GM15510 (cell line): ENCODE measurements around the gene FRMD6.

Experiments used
- POLR2A ChIP-seq: IDR thresholded peaks from 3 replicates; pipeline ENCODE4 v1.6.1; 2011; ENCODE audit warnings: borderline replicate concordance; ENCODE audit not compliant: insufficient read length; ENCODE audit errors: extremely low read depth

FRMD6 gene

GRCh38 chr14:51652168-51653078, 713 bp downstream of the FRMD6 start:
- no peak for TF ChIP-seq POLR2A

- TF ChIP-seq POLR2A = no peak
Observed at GRCh38 chr14:51653079-51653774, 1.5 kb downstream of the FRMD6 start.

DNA sequence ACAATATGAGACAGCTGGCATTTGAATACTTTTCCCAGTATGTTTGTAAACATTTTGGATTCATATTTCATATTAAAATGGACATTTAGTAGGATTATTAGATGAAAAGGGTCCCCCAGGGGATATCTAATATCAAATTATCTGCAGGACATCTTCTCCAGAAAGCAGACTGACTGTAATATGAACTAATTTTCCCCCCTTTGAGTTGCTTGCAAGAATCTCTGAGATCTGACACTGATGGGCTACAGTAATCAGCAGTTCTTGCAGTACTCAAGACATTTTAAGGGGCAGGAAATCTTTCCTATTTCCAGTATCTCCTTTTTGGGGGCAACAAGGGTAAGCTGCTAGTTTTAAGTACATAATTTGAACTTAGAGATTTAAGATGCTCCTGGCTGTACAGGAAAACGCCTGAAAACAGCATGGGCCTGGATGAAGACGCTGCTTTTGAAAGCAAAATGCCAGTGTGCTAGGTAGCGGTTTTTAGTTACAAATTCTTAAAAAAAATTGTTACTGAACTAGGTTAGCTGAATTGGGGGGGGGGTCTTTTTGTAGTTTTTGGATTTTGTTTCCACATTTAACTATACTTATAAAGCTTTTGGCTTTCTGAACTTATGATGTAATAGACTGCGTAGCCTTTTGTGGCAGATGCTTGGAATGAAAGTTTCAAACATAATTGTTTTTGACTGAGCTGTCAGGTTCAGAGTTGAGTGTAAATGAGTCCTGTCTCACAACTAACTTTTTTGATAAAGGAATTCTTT, 2.2 kb downstream of the FRMD6 start:
- no peak for TF ChIP-seq POLR2A

- TF ChIP-seq POLR2A = no peak
Observed at GRCh38 chr14:51654533-51654845, 2.8 kb downstream of the FRMD6 start.

DNA sequence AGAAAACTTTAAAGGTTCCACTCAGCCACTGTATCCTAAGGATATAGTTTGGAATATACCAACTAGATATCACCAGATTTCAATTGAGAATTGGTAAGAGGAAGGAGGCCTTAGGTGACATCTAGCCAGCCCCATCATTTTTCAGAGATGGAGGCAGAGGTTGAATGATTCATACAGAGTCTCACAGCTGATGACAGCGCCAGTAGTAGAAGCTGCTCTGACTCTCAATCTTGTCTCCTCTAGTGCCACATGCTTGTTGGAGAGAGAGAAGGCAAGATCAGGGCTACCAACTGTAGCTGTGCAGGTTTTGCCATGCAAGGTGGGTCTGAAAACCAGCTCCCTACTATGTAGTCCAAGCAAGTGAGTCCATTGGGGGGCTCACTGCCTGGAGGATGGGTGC, 6.1 kb downstream of the FRMD6 start:
- no peak for TF ChIP-seq POLR2A

GRCh38 chr14:51658441-51659173, 6.9 kb downstream of the FRMD6 start:
- no peak for TF ChIP-seq POLR2A

DNA sequence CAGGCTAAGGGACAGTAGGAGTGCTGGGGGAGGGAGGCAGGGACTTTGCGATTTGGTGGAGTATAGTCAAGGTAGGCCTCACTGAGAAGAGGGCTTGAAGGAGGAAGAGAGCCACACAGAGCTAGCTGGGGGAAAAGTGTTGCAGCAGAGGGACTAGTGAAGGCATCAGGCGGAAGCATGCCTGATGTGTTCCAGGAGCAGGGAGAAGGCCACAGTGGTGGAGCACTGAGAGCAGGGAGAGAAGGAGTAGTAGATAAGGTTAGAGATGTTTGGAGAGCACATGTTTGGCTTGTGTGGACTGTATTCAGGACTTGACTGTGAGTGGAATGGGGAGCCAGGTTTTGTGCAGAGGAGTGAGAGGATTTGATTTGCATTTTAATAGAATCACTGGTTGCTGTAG, 9.0 kb downstream of the FRMD6 start:
- no peak for TF ChIP-seq POLR2A

DNA sequence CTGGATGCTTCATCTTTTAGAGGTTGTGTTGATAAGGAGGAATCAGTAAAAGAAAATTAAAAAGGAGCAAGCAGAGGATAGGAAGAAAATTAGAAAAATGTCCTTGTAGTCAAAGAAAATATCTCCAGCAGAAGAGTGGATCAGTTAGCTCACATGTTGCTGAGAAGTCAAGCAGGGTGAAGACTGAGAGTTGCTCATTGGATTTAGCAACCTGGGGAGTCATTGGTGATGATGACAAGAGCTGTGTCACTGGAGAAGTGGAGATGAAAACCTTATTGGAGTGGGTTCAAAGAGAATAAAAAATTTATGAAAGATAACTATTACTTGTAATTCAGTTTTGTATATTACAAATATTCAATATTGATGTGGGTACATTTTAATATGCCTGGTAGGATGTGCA, 9.8 kb downstream of the FRMD6 start:
- no peak for TF ChIP-seq POLR2A

DNA sequence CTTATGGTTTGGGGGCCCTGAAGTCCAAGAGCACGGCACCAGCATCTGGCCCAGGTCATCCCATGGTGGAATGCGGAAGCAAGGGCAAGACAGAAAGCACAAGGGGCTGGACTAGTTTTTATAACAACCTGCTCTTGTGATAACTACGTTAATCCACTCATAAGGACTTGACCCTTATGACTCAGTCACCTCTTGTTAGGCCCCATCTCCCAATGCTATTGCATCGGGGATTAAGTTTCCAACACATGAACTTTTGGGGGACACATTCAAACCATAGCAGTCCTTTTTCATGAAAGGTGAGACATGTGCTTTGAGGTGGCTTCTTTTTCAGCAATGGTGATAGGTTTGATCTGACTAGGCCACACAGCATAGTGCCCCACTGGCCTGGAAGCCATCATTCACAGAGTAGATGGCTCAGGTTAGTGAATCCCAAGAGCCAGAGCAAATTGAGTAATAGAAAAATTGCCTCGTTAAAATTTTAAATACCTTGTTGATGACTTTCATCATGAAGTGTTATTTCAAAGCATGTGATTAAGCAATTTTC, 12.1 kb downstream of the FRMD6 start:
- no peak for TF ChIP-seq POLR2A

DNA sequence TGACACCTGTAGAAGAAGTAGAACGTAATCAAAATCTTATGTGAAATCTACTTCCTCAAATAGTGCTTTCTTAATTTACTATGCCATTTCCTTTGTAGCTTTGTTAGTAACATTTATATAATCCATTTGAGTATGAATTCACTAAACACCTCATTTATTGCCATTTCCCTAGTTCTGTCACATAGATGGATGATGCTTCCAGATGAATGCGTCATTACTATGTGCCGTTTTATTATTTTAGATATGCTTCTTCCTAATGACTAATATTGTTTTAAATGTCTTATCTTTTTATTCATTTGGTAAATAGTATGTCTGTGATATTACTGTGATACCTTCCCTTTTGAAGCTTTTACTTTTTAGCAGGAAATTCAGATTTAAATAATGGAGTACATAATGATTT, 14.4 kb downstream of the FRMD6 start:
- no peak for TF ChIP-seq POLR2A

GRCh38 chr14:51666826-51667225, 15.1 kb downstream of the FRMD6 start:
- no peak for TF ChIP-seq POLR2A

- TF ChIP-seq POLR2A = no peak
Observed at GRCh38 chr14:51668870-51669269, 17.2 kb downstream of the FRMD6 start.

DNA sequence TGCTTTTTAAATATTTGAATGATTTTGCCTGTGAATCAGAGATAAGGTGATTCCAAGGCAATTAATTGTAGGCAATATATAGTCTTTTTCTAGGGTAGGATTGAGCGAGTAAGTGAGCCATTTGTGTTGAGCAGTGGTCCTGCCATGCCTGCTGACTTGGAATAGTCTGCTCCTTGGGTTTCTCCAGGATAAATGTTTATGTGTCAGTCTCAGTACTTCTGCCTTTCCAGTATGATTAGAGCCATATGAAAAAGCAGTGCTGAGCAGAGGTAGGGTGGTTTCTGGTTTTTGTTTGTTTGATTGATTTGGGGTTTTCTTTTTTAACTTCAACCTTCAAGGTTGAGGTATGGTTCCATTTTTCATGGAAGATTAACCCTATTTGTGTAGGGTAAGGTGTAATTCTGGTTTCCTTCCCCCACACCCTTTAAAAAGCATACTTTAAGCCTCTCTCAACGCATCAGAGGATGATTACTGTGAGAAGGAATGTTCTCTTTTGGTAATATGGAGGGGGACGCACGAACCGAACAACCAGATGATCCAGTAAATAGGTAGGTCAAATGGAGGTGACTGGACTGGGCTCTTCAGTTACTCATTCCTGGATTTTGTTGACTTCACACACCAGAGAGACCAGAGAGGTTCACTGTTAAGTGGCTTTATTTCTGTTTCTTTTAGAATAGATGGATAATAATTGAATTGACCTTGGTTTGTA, 22.7 kb downstream of the FRMD6 start:
- TF ChIP-seq POLR2A = no peak

- no peak for TF ChIP-seq POLR2A
Observed at GRCh38 chr14:51676549-51676948, 24.8 kb downstream of the FRMD6 start.
